Stimulated activated CD4-positive, alpha-beta T cell treated with anti-CD3 and anti-CD28 coated beads, Interleukin-2, amount 100 ng/mL, for 24 hours (primary cell): Measurements from ENCODE around the gene TMEM97.
A peak's percentile ranks its signal among the peaks of the same experiment; 100 is the strongest.

Experiments used
- DNase-seq, 2 donors: peaks; one replicate each; pipeline ENCODE4 v3.0.0-alpha.2; 2020

Gene TMEM97

GRCh38 chr17:28366605-28367004 lies 47.6 kb downstream of the TMEM97 start:
- DNase-seq, result no peak

- no peak for DNase-seq
Observed at GRCh38 chr17:28367641-28368305, 48.8 kb downstream of the TMEM97 start.

DNA sequence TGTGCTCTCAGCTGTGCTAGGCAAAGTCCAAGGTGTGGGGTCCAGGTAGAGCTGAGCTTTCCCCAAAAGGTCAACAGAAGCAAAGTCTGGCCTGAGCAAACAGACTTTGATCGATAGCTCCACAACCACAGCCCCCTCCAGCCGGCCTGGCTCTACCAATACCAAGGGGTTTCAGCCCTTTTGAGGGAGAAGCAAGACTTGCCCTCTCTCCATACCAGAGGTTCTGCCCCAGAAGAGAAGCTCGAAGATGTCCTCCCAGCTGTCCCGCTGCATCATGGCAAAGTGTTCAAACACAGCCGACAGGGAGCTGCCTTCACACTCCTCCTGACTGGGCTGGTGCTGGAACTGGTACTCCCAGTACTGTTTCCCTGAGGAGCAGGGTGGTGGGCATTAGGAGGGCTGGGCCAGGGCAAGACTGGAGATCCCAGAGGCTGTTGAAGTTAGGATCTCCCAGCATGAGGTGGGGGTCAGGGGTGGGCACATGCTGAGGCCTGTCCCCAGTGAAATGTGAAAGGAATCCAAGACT lies 49.4 kb downstream of the TMEM97 start:
- DNase-seq, result no peak

GRCh38 chr17:28368915-28369683 lies 50.1 kb downstream of the TMEM97 start:
- DNase-seq, result no peak

DNA sequence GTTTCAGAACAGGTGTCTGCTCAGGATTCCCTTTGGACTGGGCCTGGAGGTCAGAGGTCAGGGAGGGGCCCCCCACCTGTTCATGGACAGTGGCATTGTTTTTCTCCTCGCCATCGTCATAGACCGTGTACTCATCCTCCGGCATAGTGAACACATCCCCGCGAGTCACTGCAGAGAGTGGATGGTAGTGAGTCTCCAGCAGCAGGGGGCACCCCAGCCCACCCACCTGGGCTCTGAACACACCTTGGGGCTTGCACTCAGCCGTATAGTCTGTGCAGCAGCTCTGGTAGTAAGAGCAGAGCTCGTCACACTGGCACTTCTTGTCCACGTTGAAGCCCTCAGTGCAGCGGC lies 50.7 kb downstream of the TMEM97 start:
- no peak for DNase-seq

DNA sequence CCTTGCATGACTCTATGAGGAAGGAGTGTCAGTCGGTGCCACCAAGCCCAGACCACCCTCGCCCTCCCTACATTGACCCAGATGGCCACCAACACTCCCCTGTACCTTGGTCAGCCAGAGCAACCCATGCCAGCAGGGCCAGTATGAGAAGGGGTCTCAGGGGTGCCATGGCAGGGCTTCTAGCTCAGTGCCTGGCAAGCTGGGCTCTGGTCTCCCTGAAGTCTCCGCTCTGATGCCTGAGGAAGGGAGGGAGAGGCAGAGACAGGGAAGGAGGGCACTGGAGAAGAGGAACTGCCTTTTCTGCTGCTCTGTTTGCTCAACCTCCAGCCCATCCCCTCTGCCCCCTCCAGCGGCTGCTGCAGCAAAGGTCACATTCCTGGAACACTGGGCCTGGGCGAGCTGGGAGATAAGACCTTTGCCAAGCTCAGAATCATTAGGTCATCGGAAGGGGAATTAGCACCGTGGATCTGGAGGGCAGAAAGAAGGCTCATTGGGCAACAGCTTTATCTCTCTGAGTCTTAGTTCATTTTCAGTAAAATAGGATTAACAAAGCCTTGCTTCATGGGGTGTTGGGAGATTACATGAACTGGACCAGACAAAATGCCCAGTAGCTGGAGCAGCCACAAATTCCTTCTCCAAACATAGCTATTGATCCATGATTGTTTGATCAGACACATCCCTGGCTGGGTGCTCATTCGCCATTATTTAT lies 51.2 kb downstream of the TMEM97 start, which contains the start of gene VTN:
Gene VTN, minus strand, starts transcription at position 273 of the 709 bp plus-strand sequence. Its CDS starts 104 bp downstream, at position 169.
- DNase-seq, result no peak

- DNase-seq, result no peak
Observed at GRCh38 chr17:28370744-28371103, 51.7 kb downstream of the TMEM97 start.

DNA sequence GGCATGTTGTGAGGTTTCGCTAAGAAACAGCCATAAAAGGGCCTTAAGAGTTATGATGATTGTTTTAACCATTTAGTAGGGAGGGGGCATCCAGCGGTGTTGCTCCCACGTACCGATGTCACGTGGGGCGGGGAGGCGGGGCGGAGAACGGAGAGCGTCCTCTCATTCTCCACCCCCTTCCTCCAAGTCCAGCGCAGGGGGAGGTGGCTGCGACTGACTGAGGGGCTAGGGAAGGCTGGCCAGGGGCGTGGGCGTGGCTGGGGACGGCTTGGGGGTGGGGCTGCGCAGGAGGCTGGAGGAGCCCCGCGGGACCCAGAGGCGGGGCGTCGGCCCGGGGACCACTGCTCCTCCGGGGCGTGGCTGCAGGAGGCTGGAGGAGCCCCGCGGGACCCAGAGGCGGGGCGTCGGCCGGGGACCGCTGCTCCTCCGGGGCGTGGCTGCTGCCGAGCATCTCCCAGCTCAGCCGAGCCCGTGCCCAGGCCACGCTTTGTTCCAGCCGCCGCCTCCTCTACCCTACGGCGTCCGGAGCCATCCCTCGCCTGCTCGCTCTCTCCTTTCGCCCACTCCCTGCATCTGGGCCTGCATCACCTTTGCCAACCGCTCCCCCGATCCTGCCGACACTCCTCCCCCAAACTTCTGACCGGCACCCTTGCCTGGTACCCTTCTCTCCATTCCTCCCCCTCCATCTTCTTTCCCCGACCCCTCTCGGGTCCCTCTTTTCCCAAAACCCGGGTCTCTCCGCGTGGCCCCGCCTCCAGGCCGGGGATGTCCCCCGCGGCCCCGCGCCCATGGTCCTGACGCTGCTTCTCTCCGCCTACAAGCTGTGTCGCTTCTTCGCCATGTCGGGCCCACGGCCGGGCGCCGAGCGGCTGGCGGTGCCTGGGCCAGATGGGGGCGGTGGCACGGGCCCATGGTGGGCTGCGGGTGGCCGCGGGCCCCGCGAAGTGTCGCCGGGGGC lies 52.5 kb downstream of the TMEM97 start, which contains the start of gene SARM1:
Gene SARM1, plus strand, starts transcription at position 450 of the 958 bp plus-strand sequence. Its CDS starts 339 bp downstream, at position 789.
- peak; percentile 88 to 91 for DNase-seq

GRCh38 chr17:28372203-28372944 lies 53.4 kb downstream of the TMEM97 start:
- DNase-seq, result peak; percentile 41 to 54

GRCh38 chr17:28372945-28373274 lies 53.9 kb downstream of the TMEM97 start:
- no peak for DNase-seq
